NCI-H146 (cell line): ENCODE data around the gene CALU.

Experiments used
- DNase-seq: peaks from one replicate; lab custom pipeline; 2025; lab: John Stamatoyannopoulos, UW

CALU gene

DNA sequence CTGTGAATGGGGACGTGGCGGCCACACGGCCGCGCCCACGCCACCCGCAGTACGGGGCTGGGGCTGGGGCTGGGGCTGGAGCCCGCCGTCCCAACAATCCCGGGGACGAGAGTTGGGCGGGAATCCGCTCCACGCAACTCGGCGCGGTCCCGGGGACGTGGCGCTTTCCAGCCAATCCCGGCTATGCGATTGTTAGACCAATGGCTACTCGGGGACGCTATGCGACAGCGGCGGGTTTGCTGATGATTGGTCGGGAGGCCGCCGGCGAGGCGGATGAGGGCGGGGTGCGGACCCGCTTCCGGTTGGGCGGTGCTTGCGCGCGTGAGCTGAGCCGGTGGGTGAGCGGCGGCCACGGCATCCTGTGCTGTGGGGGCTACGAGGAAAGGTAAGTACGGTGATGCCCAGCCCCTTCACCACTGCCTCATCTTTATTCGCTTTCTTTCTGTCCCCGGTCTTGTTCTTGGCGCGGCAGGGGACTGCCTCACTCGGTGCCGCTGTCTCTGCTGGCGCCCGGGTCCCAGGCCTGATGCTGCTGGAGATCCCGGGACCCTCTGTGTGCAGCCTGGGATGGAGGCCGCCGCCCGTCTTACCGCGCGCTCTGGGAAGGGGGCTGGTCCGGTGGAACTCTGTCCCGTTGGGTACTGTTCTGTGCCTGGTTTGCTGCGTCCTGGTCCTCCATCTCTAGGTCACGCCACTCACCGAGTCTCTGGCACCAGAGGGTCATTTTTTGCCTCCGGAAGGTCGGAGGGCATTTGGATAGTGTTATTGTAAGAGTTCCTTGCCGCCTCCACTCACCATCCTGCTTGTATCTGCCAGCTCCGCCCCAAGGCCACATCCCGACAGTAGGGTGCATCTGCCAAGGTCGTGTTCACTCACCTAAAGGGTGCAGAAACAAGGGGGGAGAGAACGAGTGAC, at the start of gene CALU:
Gene CALU, plus strand, starts transcription at position 312 of the 915 bp plus-strand sequence. CDS start 9,225 bp downstream, outside the sequence.
- DNase-seq = peak; percentile 95

DNA sequence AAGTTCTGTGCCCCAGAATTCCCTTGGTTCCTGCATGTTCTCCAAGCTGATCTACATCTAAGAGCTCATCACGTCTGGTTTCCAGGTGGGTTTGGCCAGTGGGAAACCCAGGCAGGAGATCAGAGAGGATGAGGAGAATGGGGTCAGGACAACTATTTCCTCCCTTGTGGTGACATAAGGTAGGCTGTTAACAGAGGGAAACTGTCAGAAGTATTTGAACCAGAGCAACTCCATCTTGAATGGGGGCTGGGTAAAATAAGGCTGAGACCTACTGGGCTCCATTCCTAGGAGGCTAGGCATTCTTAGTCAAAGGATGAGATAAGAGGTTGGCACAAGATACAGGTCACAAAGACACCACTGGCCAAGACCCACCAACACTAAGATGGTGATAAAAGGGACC, 47.9 kb upstream of the CALU start:
- no peak for DNase-seq

DNA sequence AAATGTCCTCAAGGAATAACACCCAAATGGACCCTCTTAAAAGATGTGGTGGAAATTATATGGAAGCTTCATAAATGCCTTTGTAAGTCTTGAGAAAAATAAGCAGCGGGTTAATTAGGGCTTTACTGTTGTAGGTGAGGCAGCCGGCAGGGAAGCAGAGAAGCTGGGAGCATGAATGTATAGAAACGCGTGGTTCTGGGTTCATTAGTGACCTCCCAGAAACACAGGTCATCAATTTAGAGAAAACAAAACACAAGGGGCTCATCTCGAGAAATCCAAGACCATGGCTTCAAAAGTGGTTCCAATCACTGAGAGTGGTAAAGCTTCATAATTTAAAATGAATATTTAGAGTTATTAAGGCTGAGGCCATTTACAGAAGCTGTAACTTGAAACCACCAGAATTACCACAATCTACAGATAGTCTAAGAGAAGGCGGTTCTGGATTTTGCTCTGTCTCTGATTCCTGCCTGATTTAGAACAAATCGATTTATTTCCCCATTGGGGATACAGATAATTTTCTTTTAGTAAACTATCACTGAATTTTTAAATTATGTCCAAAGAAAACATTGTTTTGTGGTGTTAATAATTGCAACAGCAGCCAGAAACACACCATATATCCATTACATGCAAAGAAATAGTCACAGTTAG, 46.4 kb upstream of the CALU start:
- no peak for DNase-seq

DNA sequence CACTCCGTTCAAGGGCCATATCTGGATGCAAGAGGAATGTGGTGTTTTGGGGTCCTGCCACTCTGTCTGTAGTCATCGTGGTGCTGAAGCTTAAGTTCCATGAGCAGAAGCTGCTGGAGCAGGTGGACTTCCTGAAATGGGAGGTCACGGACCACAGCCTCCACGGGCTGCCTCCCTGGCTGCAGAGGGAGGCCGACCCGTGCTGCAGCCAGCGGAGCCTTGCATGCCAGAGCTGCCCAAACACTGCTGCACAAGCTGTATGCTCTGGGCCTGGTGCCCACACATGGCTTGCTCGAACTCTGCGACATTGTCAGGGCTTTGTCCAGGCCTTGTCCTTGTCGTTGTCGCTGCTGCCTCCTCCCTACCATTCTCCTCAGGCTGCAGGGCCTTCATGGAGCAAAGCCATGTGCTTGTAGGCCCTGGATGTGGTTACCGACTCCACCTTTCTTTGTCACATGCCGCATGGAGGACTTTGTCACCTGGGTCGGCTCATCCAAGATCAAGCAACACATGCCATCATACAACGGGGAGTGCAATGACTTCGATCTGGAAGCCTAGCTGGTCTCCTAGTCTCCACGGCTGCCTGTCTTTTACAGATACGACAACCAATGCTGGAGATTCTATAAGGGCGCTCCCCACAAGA, 45.7 kb upstream of the CALU start:
- DNase-seq = no peak

DNA sequence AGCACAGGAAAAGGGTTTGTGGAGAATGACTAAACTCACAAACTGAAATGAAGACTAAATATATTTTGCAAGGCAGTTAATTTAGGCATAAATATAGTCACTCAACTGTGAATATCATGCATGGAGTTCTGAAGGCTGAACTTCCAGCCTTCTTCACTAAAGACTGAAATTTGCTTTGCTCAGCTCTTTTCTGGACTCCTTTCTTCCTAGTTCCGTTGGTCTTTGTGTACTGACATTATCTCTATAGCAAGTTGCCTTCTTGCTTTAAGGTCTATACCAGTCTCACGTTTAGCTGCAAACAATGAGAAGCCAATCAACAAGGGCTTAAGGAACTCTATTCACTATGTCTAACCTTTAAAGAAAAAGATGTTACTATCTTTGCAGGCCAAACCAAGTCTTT, 44.4 kb upstream of the CALU start:
- no peak for DNase-seq

DNA sequence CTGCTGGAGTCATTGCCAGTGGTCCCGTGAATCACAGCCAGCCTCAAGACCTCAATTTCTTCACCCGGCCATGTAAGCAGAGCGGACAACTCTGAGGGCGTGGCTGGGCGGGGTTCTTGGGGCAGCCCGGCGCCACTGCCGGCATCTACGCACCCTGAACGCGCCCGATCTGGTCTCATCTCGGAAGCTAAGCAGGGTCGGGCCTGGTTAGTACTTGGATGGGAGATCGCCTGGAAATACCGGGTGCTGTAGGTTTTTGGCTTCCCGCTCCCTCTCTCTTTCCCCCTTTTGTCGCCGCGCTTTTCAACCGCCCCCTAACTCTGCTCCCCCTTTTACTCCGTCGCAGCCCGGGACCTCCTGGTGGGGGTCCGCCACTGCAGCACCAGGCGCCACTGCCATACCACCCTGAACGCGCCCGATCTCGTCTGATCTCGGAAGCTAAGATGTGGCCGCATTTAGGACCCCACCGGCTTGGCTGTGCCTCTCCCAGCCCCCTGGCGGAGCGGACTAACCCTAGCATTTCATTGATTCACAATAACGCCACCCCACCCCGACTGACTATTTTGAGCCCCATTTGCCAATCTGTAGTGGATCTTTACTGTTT, 41.8 kb upstream of the CALU start:
- no peak for DNase-seq

DNA sequence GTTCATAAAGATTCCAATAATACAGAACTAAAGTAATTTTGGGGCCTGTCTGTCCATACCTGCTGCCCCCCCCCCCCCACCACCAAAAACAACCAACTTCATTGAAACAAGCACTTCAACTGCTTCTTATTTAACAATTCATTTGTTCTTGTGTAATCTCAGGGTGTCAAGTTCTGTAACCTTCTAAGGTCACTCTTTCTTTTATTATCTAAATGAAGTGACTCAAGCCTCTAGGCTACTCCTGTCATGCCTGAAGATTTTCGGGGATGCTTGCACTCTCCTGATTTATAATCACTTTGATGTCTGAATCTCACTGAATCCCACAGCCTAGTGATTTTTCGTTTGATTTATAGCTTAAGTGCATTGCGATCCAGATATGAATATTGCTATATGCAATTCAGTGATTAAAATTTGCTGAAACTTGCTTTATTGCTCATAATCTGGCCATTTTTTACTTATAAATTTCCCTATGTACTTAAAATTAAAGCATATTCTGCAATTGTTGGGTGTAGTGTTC, 39.9 kb upstream of the CALU start:
- no peak for DNase-seq

DNA sequence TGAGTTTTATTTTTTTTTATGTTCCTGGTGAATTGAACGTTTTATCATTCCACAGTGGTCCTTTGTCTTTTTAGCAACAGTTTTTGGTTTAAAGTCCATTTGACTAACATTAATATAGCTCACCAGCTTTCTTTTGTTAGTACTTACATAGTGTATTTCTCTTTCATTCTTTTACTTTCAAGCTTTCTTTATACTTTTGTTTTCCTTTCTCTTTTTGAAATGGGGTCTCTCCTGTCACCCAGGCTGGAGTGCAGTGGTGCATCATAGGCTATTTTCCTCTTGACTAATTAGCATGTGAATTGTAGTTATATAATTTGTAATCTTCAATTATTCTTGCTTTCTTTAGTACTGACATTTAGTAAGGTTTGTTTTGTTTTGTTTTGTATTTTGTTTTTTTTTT, 39.3 kb upstream of the CALU start:
- DNase-seq = no peak

DNA sequence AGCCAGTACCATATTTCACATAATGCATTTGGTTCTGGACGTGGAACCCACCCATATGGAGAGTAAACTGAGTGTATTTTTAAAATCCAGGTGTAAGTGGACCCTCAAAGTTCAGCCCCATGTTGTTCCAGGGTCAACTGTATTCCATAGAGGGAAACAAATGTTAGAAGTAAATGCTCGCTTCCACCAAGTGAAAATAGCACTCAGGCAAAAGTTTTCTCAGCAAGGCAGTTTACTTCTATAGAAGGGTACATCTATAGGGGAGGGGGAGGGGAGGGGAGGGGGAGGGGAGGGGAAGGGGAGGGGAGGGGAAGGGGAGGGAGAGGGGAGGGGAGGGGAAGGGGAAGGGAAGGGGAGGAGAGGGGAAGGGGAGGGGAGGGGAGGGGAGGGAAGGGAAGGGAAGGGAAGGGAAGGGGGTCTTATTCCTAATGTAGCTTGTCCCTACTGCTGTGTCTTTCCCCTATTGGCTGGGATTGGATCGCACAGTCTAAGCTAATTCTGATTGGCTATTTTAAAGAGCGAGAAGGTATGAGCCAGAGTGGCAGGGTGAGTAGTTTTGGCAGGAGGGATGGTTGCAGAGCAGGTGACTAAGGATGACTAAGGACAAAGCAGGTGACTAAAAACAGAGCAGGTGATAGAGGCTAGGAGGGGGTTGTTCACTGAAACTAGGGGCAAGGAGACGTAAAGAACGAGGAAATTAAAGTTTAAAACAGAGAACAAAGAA, 37.9 kb upstream of the CALU start:
- no peak for DNase-seq

DNA sequence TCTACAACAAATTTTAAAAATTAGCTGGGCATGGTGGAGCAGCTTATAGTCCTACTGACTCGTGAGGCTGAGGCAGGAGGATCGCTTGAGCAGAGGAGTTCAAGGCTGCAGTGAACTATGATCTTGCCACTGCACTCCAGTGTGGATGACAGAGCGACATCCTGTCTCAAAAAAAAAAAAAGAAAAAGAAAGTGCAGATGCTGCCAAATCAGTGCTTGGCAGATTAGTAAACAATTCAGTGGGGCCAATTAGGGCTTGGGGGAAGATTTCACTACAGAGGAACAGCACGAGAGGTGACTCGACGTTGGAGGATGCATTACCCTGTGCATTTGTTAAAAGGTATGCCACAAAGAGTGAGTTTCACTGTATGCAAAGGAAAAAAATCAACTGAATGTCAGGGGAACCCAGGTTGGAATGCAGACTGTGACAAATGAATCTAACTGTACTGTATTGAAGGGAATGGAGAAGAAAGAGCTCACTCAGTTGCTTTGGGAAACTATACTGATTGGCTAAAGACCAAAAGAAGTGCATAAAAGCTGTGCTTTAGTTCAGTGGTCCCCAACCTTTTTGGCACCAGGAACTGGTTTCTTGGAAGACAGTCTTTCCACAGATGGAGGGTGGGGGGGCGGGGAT, 35.4 kb upstream of the CALU start:
- peak; percentile 3 for DNase-seq

DNA sequence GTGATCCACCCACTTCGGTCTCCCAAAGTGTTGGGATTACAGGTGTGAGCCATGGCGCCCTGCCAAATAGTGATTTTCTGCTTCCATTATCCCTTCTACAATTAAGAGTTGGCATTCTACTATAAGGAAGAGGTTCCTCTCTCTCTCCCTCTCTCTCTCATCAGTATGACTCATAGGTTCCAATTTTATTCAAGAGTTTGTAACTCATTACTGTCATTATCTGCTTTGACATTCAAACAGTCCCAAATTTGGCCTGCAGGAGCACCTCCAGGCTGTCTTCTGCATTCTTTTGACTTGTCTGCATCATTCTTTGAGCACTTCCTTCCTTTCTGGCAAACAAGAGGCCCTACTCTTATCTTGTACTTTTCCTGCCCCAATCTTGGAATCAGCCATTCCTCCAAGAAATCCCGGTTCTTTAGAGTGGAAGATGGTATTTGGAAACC, 33.2 kb upstream of the CALU start:
- DNase-seq = peak; percentile 65

DNA sequence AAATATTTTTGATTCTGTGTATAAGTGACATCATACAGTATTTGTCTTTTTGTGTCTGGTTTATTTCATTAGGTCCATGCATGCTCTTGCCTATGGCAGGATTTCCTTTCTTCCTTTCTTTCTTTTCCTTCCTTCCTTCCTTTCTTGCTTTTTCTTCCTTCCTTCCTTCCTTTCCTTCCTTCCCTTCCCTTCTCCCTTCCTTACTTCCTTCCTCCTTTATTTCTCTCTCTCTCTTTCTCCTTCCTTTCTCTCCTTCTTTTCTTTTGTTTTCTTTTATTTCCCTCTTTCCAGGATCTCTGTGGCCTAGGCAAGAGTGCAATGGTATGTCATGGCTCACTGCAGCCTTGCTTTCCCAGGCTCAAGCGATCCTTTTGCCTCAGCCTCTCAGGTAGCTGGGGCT, 31.4 kb upstream of the CALU start:
- DNase-seq = no peak

DNA sequence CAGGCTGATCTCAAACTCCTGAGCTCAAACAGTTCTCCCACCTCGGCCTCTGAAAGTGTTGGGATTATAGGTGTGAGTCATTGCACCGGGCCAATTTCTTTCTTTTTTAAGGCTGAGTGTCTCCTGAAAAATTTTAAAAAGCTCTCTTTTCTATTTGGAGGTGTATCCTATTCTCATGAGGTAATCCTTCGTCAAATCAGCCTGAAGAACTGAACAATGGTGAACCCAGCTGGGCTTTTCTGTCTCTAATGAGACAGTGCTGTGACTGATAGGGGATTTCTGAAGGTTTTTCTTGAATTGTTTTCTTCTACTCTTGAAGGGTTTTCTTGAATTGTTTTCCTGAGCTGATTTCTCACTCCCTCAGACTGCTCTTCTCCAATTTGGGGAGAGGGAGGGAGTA, 30.9 kb upstream of the CALU start:
- no peak for DNase-seq

DNA sequence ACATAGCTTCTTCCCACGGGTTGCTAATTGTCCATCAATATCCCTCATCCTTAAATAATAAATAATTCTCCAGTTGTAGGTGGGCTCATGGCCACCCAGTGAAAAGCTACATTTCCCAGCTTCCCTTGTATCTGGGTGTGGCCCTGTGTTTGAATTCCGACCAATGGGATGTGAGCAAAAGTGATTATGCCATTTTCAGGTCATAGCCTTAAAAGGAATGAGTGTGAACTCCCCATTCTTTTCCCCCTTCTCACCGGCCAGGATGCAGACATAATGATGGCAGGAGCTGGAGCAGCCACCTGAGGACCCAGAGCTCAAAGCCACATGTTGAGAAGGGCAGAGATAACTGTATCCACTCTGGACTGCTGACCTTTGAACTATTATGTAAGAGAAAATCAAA, 30.3 kb upstream of the CALU start:
- no peak for DNase-seq

DNA sequence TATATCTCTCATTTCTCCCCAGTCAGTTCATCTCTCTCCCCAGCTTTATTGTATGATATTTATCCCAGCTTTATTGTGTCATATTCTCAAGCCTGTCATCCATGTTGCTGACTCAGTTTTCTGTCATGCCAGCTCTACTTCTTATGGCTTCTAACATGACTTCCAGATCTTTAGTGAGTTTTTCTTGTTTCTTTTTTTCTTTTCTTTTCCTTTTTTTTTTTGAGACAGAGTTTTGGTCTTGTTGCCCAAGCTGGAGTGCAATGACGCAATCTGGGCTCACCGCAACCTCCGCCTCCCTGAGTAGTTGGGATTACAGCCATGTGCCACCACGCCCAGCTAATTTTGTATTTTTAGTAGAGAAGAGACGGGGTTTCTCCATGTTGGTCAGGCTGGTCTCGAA, 28.7 kb upstream of the CALU start:
- DNase-seq = no peak

DNA sequence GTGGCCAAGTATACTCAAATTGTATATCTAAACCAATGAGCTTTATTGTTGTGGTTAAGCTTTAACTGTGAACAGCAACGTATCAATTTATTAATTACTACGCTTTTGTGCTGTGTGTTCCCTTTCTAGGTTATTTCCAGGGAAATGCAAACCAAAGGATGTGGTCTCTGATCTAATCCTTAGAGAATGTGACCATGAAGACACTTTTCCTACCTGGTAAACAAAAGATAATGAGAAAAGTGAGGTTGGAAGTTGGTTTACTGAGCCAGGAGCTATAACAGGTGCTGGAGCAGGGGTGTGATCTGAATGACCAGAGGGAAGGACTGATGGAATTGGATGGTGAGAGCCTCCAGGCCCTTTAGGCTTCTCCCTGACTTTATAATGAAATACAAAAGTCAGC, 25.4 kb upstream of the CALU start:
- DNase-seq = no peak

DNA sequence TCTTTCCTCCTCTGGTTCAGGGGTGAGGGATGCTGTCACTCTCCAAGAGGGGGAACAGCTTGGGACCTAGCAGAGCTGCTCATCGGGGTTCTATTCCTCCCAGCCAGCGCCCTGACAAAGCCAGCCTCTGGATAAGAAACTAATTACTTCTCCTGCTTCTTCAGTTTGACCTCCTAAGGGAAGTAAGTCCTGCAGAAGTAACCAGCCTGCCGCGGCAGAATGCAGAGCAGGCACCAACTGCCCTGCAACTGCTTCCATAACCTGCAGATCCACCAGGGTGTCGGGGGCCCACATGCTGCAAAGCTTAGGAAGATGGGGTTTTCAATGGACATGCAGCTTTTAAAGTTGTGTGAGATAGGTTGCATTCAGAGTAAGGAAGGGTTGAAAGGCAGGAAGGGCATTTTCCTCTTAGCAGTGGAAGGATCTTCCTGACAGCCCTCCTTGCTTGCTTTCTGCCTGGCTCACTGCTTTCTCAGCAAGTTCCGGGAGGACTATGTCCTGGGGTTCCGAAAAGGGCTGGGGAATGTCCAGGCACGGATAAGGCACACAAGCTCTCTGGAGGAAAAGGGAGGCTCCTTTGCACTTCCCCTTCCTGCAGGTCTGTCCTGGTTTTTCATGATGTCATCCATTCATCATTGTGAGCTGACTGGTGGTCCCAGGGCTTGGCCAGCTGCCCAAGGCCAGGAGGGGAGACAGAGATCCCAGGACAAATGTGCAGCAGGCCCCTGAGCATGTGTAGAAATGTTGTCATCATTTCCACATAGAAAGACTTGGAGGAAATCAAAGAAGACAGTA, 24.3 kb upstream of the CALU start:
- DNase-seq = no peak

DNA sequence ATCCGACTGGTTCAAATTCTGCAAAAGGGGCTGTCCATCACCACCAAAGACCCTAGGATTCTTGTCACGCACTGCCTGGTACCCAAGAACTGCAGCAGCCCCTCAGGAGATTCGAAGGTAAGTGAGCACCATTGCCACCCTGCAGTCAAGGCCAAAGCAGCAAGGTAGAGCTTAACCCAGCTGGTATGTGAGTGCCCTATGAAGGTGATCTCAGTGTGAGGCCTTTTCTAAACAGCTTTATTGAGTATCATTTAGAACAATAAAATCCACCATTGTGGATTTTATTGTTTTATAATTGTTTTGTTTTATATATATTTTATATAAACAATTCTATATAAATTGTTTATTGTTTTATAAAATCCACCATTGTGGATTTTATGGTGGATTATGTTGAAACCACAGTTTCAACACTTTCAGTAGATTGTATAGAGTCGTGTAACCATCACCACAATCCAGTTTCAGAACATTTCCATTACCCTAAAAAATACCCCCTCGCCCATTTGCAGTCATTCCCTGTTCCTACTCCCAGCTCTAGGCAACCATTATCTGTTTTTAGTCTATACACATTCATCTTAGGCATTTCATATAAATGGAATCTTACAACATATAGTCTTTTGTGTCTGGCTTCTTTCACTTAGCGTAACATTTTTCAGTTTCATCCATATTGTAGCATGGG, 20.1 kb upstream of the CALU start:
- no peak for DNase-seq

DNA sequence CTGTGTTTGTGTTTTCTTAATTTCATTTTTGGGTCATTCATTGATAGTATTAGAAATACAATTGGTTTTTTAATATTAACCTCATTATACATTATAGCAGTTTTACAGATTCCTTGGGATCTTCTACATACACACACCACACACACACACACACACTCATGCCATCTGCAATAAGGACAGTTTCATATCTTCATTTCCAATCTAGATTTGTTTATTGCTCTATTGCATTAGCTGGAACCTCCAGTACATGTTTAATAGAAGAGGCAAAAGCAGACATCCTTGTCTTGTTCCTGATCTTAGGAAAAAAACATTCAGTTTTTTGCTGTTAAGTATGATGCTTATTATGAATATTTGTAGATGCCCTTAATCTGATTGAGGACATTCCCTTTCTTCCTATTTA, 17.8 kb upstream of the CALU start:
- no peak for DNase-seq

DNA sequence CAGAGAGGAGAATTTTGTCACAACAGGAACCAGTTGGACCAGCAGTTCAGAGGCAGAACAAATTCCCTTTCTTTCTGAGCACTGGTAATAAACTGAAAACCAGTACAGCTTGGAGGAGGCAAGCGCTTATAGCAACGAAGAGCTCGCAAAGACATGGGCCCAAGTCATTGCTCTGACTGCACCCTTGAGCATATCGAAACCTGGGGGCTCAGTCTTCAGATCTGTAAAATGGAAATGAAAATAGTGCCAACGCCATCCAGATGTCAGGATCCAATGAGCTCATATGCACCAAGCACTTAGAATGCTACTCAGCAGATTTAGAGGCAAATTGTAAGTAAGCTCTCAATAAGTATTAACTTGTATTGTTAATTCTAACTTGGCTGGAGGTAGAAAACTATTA, 14.4 kb upstream of the CALU start:
- DNase-seq = no peak
